Measurements from ENCODE around the gene ORC5. TPM values are rescaled to one million over a fixed set of nuclear protein-coding genes. Genes with fewer than 3 reads are reported as not detected.

The ORC5 gene
- polyA plus RNA-seq, 2 of the 4 experiments (the other 2 are of a cell fraction): 17.8 to 28.4 TPM

DNA sequence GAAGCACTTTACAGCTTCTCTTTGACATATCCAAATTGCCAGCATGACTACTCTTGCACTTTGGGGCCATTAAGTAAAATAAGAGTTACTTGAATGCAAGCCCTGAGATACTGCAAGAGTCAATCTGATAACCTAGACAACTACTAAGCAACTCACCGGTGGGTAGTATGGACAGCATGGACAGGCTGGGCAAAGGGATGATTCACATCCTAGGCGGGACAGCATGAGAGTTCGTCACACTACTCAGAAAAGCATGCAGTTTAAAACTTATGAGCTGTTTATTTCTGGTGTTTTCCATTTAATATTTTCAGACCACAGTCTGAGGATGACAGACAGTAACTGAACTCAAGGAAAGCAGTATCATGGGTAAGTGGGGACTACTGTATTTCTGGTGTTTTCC lies 84.0 kb downstream of the ORC5 start (continued):
- TF ChIP-seq REST (IDR thresholded peaks at IDR 0.05) (no peak), RCOR1 (IDR thresholded peaks at IDR 0.05; ENCODE audit: low read depth, low read length) (no peak), MAFK (IDR thresholded peaks at IDR 0.05; ENCODE audit: partially characterized antibody) (no peak), ZFP36 (IDR thresholded peaks at IDR 0.05; ENCODE audit: borderline replicate concordance, partially characterized antibody) (no peak), FOSL2 (IDR thresholded peaks at IDR 0.05) (no peak), FOSL2 (CRISPR knock-in tag; IDR thresholded peaks at IDR 0.05) (no peak), HOXB13 (CRISPR knock-in tag; IDR thresholded peaks at IDR 0.05; ENCODE audit: low read depth) (no peak), SMC3 (IDR thresholded peaks at IDR 0.05) (no peak), RNF2 (IDR thresholded peaks at IDR 0.05; ENCODE audit: borderline replicate concordance, low read depth) (no peak), RAD21 (conservative IDR thresholded peaks at IDR 0.05 in 1 of 2, IDR thresholded peaks at IDR 0.05 in 1 of 2) (no peak), MYC (IDR thresholded peaks at IDR 0.05; ENCODE audit: borderline replicate concordance, low read length) (no peak)

DNA sequence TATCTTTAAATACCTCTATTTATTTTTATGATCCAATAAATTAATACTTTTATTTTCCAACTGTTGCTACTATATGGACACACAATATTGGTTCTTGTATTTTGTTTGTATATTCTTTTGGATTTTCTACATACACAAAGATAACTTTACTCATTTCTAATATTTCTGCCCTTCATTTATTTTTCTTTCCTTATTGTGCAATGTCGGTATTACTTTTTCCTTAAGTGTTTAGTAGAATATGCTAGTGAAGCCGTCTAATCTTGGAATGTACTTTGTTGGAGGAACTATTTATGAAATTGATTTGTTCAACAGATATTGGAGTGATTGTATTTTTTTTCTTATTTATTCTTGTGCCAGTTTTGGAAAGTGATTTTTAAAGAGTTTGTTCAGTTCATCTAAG lies 94.0 kb downstream of the ORC5 start:
- WGBS (ENCODE audit: missing lambda C conversion rate): 50% methylated on average over 2 of the region's 2 CpGs
- ChIA-PET POLR2A (no interaction called here), CTCF (no interaction called here)
- FAIRE-seq (no peak), ATAC-seq (no peak), DNase-seq (ENCODE audit: low read depth in 1 of 2, low spot score in 1 of 2) (no peak)
- Histone ChIP-seq H3K9me3 (no peaks in the 10 kb centered on the region), H3K27ac (no peak overlapping the region), H3K4me3 (no peak overlapping the region), H3K4me2 (no peak overlapping the region), H3K4me1 (no peaks in the 10 kb centered on the region)
- no peak for TF ChIP-seq RCOR1 (IDR thresholded peaks at IDR 0.05; ENCODE audit: low read depth, low read length)

DNA sequence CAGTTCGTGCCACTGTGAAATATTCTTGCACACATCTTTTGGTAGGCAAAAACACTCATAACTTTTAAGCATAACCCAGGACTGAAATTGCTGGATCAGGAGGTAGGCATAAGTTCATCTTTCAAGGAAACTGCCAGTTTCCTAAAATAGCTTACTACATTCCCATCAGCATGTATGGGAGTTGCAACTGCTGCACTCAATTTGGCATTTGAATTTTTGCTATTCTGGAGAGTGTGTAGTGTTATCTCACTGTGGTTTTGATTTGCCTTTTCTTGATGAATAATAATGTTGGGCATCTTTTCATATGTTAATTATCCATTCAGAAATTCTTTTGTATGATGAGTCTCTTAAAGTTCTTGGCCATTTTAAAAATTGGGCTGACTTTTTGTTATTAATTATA lies 95.2 kb downstream of the ORC5 start:
- H3K9me3 ChIP-seq: no peaks in the 10 kb centered on the region
- POLR2A ChIA-PET: no interaction called here
- no peak overlapping the region for H3K4me3 ChIP-seq
- H3K27ac ChIP-seq: no peak overlapping the region
- ATAC-seq (no peak), FAIRE-seq (no peak), DNase-seq (ENCODE audit: low read depth in 1 of 2, low spot score in 1 of 2) (no peak)
- no peaks in the 10 kb centered on the region for H3K4me1 ChIP-seq
- WGBS (ENCODE audit: missing lambda C conversion rate): 10% methylated on average over 1 of the region's 1 CpG
- no peak overlapping the region for H3K4me2 ChIP-seq
- CTCF ChIA-PET: no interaction called here
- TF ChIP-seq GATA3 (IDR thresholded peaks at IDR 0.05; ENCODE audit: borderline replicate concordance) (no peak), BHLHE40 (IDR thresholded peaks at IDR 0.05; ENCODE audit: low read depth, low read length) (no peak), ESRRA (IDR thresholded peaks at IDR 0.05; ENCODE audit: borderline replicate concordance, low read length) (no peak), ATOH8 (CRISPR knock-in tag; IDR thresholded peaks at IDR 0.05; ENCODE audit: low read depth) (no peak), EP300 (IDR thresholded peaks at IDR 0.05) (no peak), FOXS1 (CRISPR knock-in tag; IDR thresholded peaks at IDR 0.05) (no peak), HES2 (IDR thresholded peaks at IDR 0.05) (no peak), RAD21 (conservative IDR thresholded peaks at IDR 0.05 in 1 of 2, IDR thresholded peaks at IDR 0.05 in 1 of 2) (no peak), PHF8 (IDR thresholded peaks at IDR 0.05; ENCODE audit: borderline replicate concordance, low read depth) (no peak), EHF (CRISPR knock-in tag; IDR thresholded peaks at IDR 0.05) (no peak), SREBF2 (IDR thresholded peaks at IDR 0.05) (no peak), HDAC2 (IDR thresholded peaks at IDR 0.05) (no peak)
- TF ChIP-seq, protein P1, sequence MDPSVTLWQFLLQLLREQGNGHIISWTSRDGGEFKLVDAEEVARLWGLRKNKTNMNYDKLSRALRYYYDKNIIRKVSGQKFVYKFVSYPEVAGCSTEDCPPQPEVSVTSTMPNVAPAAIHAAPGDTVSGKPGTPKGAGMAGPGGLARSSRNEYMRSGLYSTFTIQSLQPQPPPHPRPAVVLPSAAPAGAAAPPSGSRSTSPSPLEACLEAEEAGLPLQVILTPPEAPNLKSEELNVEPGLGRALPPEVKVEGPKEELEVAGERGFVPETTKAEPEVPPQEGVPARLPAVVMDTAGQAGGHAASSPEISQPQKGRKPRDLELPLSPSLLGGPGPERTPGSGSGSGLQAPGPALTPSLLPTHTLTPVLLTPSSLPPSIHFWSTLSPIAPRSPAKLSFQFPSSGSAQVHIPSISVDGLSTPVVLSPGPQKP (IDR thresholded peaks at IDR 0.05; ENCODE audit: low read depth, low read length): no peak
